ENCODE data around the gene C4B. TPM values are rescaled to one million over a fixed set of nuclear protein-coding genes. Genes with fewer than 3 reads are reported as not detected.
"Not testable (repeated sequence)": the region's sequence is repeated elsewhere in the genome, so short reads cannot be mapped to it uniquely, and the experiment has no call there.

C4B gene
- total and polyA plus RNA-seq, 2 donors (not counting 1 experiment from before 2014, with no cell fraction given): 4.7 to 7.4 TPM

DNA sequence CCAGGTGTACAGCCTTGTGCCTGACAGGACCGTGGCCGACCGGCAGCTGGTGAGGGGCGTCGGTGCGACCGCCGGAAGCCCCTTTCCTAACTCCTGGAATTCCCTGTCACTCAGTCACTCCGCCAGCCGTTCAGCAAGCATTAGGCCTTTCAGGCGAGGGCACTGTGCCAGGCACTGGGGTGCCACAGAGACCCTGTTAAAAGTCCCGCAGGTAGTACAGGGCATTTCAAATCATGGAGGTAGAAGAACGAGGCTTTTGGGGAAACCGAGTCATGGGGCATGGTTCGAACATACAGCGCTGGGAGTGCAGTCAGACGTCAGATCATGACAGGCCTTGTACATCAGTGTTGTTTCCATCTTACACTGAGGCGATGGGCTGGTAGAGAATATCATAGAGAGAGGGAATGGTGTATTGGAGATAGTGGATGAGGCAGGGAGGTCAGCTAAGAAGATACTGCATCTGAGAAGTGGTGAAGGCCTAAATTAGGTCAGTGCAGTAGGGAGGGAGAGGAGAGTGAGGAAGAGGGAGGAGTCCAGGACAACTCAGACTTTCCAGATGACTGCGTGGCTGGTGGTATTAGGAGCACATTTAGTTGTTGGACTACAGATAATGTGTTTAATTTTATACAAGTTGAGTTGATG is 41.8 kb upstream of the C4B start:
- intact Hi-C loops (cut with micrococcal nuclease): loop anchor here (1.0 to 10.0 kb wide), 5 partner anchors 14 to 1908 kb away; partner anchors contain the start of genes CLIC1, HSD17B8, POLR1H and PPP1R11
- H3K79me2 ChIP-seq (ENCODE audit: control insufficient read depth, insufficient read depth, low read length): peaks cover 13% of the 10 kb centered on the region
- H3K4me2 ChIP-seq (replicated peaks; ENCODE audit: low read depth, low read length, poor library complexity, severe bottlenecking): peak overlapping the region; percentile 89
- POLR2A ChIA-PET: interaction anchor here (1.1 to 3.6 kb wide), 5 partner anchors 14 to 1355 kb away, joined by 3 to 24 read pairs (median 6); partner anchors contain the start of genes ATF6B, DDX39B, MRPS18B and NELFE
- H3K27ac Mint-ChIP-seq: peak overlapping the region; percentile 100
- peaks cover 34% of the 10 kb centered on the region for H3K4me1 Mint-ChIP-seq
- WGBS (ENCODE audit: insufficient coverage): 13% methylated on average over 19 of the region's 19 CpGs
- peaks cover 0 to 23% of the 10 kb centered on the region in 2 experiments for H3K36me3 ChIP-seq (replicated peaks in 1 of 2; ENCODE audit: control extremely low read depth in 1 of 2, control insufficient read depth in 1 of 2, extremely low read depth in 1 of 2, insufficient read depth in 2 of 2, low read length in 1 of 2)
- H3K27me3 ChIP-seq (replicated peaks in 1 of 4; ENCODE audit: control extremely low read depth in 1 of 4, control insufficient read depth in 3 of 4, insufficient read depth in 4 of 4, low read length in 3 of 4): no peaks in the 10 kb centered on the region
- peaks cover 18 to 23% of the 10 kb centered on the region in 2 donors for H3K4me1 ChIP-seq (ENCODE audit: control insufficient read depth in 2 of 2, insufficient read depth in 2 of 2, low read length in 2 of 2)
- no peaks in the 10 kb centered on the region for H4K20me1 ChIP-seq (ENCODE audit: control insufficient read depth, insufficient read depth, low read length, poor library complexity, severe bottlenecking)
- peak overlapping the region; percentile 98 for H3K9ac ChIP-seq (ENCODE audit: low read length)
- TF ChIP-seq, protein P1, sequence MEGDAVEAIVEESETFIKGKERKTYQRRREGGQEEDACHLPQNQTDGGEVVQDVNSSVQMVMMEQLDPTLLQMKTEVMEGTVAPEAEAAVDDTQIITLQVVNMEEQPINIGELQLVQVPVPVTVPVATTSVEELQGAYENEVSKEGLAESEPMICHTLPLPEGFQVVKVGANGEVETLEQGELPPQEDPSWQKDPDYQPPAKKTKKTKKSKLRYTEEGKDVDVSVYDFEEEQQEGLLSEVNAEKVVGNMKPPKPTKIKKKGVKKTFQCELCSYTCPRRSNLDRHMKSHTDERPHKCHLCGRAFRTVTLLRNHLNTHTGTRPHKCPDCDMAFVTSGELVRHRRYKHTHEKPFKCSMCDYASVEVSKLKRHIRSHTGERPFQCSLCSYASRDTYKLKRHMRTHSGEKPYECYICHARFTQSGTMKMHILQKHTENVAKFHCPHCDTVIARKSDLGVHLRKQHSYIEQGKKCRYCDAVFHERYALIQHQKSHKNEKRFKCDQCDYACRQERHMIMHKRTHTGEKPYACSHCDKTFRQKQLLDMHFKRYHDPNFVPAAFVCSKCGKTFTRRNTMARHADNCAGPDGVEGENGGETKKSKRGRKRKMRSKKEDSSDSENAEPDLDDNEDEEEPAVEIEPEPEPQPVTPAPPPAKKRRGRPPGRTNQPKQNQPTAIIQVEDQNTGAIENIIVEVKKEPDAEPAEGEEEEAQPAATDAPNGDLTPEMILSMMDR (IDR thresholded peaks at IDR 0.05): no peak
- no peak for TF ChIP-seq EZH2 (IDR thresholded peaks at IDR 0.05; ENCODE audit: borderline replicate concordance, insufficient read depth, low read depth, low read length, poor library complexity, severe bottlenecking)
- H2AFZ ChIP-seq (ENCODE audit: insufficient read depth, low read depth, low read length, poor library complexity, severe bottlenecking): peak overlapping the region; percentile 77
- H3K27ac ChIP-seq (ENCODE audit: low read length in 2 of 2): peak overlapping the region; percentile 96 to 100
- ATAC-seq (ENCODE audit: low read depth) (no peak), DNase-seq (no peak)
- CTCF ChIA-PET: interaction anchor here (1.2 to 1.8 kb wide), 3 partner anchors 14 to 22 kb away, joined by 3 to 10 read pairs (median 6); partner anchors contain the start of genes NELFE and SKIC2
- no peaks in the 10 kb centered on the region for H3K27me3 Mint-ChIP-seq
- no peaks in the 10 kb centered on the region for H3K9me3 Mint-ChIP-seq (ENCODE audit: insufficient read depth)
- peaks cover 0 to 3% (median 0%) of the 10 kb centered on the region in 3 donors for H3K9me3 ChIP-seq (ENCODE audit: control extremely low read depth in 1 of 3, control insufficient read depth in 2 of 3, insufficient read depth in 1 of 3, low read length in 2 of 3)
- peak overlapping the region; percentile 98 for H3K4me3 Mint-ChIP-seq
- H3K4me3 ChIP-seq (ENCODE audit: control extremely low read depth in 1 of 5, extremely low read depth in 1 of 5, insufficient read depth in 1 of 5, low read depth in 2 of 5, low read length in 4 of 5): peak overlapping the region; percentile 35 to 92 (median 80)

GRCh38 chr6:31976065-31976464 is 38.5 kb upstream of the C4B start:
- DNase-seq; H3K27me3 ChIP-seq (replicated peaks in 1 of 4; ENCODE audit: control extremely low read depth in 1 of 4, control insufficient read depth in 3 of 4, insufficient read depth in 4 of 4, low read length in 3 of 4); H2AFZ ChIP-seq (ENCODE audit: insufficient read depth, low read depth, low read length, poor library complexity, severe bottlenecking); H3K27ac Mint-ChIP-seq; H3K4me3 ChIP-seq (ENCODE audit: control extremely low read depth in 1 of 5, extremely low read depth in 1 of 5, insufficient read depth in 1 of 5, low read depth in 2 of 5, low read length in 4 of 5); H3K27ac ChIP-seq (ENCODE audit: low read length in 2 of 2); H3K4me3 Mint-ChIP-seq; H3K9ac ChIP-seq (ENCODE audit: low read length); H3K9me3 ChIP-seq (ENCODE audit: control extremely low read depth in 1 of 3, control insufficient read depth in 2 of 3, insufficient read depth in 1 of 3, low read length in 2 of 3); H3K27me3 Mint-ChIP-seq; H3K4me2 ChIP-seq (replicated peaks; ENCODE audit: low read depth, low read length, poor library complexity, severe bottlenecking); H4K20me1 ChIP-seq (ENCODE audit: control insufficient read depth, insufficient read depth, low read length, poor library complexity, severe bottlenecking); ATAC-seq (ENCODE audit: low read depth); H3K9me3 Mint-ChIP-seq (ENCODE audit: insufficient read depth); CTCF ChIA-PET: not testable (repeated sequence)
- 97% methylated on average over 6 of the region's 30 CpGs for WGBS (ENCODE audit: insufficient coverage)
- POLR2A ChIA-PET: interaction anchor here (0.7 kb wide), 1 partner anchor 1273 kb away, joined by 6 read pairs; no protein-coding TSS in a partner anchor
- peaks cover 12 to 14% of the 10 kb centered on the region in 2 donors for H3K4me1 ChIP-seq (ENCODE audit: control insufficient read depth in 2 of 2, insufficient read depth in 2 of 2, low read length in 2 of 2)
- H3K79me2 ChIP-seq (ENCODE audit: control insufficient read depth, insufficient read depth, low read length): peaks cover 20% of the 10 kb centered on the region
- peaks cover 3 to 12% of the 10 kb centered on the region in 2 experiments for H3K36me3 ChIP-seq (replicated peaks in 1 of 2; ENCODE audit: control extremely low read depth in 1 of 2, control insufficient read depth in 1 of 2, extremely low read depth in 1 of 2, insufficient read depth in 2 of 2, low read length in 1 of 2)
- intact Hi-C loops (cut with micrococcal nuclease): loop anchor here (10.0 kb wide), 4 partner anchors 141 to 1911 kb away; partner anchors contain the start of genes CLIC1, HSD17B8, POLR1H and PPP1R11
- peaks cover 24% of the 10 kb centered on the region for H3K4me1 Mint-ChIP-seq
